Hematopoietic multipotent progenitor cell treated with erythropoietin and hydrocortisone succinate and interleukin-3 and kit ligand, for 17 days (in vitro differentiated cells): ENCODE measurements around the gene ZGLP1.
"Not testable (repeated sequence)": the region's sequence is repeated elsewhere in the genome, so short reads cannot be mapped to it uniquely, and the experiment has no call there.

Experiments
- DNase-seq: peaks from one replicate; pipeline ENCODE4 v3.0.0-alpha.2; 2015; ENCODE audit warnings: low spot score

Gene ZGLP1

DNA sequence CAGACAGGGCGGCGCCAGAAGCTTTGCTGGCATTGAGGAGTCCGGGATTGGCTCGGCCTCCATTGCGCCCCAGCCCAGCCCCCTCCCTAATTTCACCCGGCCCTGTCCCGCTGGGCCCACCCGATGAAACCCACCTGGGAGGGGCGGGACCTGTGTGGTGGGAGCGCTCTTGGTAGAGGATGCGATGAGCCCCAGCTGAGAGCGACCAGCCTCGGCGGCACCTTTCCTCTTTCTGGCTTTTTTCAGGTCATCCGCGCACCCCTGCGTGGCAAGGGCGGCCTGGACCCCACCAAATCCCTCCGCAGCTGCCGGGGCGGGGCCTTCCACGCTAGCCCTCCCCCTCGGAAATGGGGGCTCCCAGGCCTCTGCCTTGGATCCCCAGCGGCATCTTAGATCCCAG is at the start of gene ZGLP1:
ZGLP1 (minus strand) TSS at position 393 of the 400 bp plus-strand sequence.
- no peak for DNase-seq

DNA sequence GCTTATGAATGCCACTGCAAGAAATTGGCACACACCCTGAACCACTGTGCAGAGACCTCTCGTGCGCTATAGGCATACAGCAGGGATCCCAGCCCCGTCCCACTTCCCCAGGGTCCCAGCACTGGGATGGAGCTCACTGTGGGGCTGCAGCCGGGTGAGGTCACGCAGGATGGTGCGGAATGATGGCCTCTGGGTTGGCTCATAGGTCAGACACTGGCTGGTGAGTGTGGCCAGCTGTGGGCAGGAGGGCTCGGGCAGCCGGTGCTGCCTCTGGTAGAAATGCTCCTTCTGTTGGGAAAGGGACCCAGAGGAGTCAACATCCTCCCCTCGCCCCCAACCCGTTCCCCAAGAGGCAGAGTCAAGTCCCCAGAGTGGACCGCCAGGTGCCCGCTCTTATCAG is 46.8 kb upstream of the ZGLP1 start:
- no peak for DNase-seq

DNA sequence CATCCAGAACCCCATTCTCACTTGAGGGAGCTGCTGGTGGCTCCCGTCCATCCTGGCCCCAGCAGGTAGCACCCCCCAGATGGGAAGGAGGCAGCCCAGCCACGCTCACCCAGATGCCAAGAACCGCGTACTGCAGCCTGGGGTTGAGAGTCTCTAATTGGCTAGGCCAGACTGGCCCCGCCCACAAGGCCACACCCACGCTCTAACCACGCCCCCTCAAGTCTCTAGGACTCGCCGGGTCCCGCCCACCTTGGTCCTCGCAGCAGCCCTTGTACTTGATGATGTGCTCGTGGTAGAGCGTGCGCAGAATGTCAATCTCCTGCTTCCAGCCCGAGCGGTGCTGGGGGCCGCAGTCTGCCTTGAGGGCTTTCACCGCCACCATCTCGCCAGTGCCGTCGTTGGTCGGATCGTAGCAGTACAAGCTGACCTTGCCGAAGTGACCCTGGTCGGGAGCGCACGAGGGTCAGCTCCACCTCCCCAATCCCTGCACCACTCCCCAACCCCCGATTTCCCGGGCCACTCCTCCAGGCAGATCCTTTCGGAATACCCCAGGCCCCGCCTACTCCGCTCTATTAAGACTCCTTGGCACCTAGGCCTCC is 44.3 kb upstream of the ZGLP1 start:
- peak; percentile 33 for DNase-seq

DNA sequence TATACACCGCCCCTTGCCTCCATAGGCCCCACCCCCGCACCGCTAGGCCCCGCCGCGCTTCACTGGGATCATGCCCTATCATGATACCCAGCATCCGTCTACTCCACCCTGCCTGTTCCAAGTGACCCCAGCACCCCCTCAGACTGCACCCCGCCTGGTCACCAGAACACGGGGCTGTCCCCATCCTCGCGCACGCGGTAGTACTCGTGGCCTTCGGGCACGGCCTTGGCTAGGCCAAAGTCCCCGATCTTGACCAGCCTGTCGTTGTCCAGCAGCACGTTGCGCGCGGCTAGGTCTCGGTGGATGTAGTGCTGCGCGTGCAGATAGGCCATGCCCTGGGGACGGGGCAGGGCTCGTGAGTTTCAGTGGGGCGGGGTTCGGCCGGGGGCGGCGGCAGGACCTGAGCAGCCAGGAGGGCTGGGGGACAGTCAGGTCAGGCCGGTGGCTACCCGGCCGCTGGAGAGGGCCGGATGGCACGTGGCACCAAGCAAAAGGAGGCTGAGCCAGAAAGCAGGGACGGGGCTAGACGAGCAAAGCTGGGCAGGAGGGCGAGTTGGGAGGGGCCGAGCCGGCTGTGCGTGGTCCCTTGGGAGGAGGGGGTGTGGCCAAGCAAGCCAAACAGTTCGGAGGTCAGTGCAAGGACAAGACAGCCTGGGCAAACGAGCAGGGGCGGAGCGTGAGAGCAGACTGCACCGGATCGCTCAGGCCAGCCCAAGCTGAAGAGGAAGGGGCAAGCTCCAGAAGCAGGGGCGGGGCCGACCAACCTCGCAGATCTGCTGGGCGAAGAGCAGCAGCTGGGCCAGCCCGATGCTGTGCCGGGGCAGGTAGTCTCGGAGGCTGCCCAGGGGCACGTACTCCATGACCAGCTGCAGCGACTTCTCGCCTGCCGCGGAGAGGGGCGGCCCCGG is 43.4 kb upstream of the ZGLP1 start:
- DNase-seq: no peak

DNA sequence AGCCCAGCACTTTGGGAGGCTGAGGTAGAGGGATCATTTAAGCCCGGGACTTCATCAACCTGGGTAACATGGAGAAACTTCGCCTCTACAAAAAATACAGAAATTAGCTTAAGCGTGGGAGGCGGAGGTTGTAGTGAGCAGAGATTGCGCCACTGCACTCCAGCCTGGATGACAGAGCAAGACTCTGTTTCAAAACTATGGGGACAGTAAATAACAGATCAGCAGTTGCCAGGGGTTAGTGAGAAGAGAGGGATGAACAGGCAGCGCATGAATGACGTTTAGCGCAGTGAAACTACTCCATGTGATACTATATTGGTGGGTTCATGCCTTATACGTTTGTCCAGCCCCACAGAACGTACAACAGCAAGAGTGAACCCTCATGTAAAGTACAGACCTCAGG is 36.9 kb upstream of the ZGLP1 start:
- no peak for DNase-seq

DNA sequence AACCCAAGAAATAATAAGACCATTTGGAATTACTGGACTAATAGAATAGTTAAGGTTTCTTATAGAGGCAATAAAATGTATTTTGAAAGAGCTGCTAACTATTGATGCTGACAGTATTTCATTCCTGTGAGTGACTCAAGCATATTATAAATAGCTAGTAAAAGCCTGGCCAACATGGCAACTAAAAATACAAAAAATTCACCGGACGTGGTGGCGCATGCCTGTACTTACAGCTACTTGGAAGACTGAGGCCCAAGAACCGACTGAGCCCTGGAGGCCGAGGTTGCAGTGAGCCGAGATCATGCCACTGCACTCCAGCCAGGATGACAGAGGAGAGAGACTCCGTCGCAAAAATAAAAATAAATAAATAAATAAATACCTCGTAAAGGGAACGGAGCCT is 35.2 kb upstream of the ZGLP1 start:
- DNase-seq: no peak

DNA sequence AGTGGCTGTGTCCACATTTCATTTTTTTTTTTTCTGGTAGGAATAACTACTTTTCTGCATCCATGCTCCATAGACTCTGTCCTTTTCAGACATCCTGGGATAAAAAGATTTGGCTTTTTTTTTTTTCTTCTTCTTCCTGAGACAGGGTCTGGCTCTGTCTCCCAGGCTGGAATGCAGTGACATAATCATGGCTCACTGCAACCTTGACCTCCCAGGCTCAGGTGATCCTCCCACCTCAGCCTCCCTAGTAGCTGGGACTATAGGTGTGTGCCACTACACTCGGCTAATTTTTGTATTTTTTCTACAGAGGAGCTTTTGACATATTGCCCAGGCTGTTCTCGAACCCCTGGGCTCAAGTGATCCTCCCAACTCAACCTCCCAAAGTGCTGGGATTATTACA is 33.9 kb upstream of the ZGLP1 start:
- DNase-seq: no peak

DNA sequence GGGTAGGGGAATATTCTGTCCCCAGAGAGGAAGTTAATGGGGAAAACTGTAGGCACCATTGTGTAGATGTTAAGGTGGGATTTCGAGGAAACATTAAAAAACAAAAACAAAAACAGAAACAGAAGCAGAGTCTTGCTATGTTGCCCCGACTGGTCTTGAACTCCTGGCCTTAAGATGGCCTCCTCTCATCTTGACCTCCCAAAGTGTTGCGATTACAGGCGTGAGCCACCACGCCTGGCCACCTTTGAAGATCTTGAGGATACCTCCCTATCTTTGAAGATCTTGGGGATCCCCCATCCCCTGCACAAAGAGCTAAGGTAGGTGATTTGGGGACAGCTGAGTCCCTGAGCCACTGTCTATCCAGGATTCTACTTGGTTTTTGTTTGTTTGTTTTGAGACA is 30.4 kb upstream of the ZGLP1 start:
- DNase-seq: no peak

DNA sequence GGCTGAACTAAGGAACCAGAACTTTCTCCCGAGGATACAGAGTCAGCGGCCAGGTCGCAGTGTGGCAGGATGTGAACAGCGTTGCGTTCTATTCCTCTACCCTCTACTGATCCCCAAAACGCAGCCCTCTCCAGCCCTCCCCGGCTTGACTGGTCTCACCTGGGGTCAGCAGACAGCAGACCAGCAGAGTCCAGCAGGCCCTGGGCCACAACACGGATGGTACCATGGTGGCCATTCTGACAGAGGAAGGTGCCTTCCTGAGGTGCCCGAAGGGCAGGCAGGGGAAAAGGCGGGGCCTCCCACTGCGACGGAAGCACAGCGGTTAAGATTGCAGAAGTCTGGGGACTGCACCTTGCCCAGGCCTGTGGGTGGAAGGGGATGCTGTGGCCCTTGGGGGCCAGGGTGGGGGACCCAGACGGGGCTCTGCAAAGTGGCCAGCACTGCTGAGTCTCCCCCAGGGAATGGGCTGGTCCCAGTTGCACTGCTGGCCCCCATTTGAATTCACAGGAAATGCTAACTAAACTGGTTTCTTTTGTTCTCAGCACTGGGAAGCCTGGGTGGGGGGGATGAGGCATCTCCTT is 29.9 kb upstream of the ZGLP1 start, which contains the start of gene ICAM3:
ICAM3 (minus strand) TSS at position 245 of the 581 bp plus-strand sequence; CDS start at position 235, 10 bp downstream.
- no peak for DNase-seq

DNA sequence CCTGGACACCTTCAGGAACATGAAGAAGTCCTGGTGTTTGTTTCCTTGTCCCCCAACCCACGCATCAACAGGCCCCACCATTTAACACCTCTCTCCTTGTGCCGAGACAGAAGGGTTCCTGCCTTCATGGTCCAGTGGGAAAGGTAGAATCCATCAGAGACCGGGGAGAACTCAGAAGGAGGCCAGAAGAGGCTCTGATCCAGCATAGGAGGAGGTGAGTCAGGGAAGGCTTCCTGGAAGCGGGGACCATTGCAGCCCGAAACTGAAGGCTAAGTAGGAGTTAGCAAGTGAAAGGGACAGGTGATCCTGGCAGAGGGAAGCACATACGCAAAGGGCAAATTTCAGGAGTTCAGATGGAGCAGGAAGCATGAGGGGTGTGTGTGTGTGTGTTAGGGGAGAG is 29.3 kb upstream of the ZGLP1 start:
- DNase-seq: no peak

DNA sequence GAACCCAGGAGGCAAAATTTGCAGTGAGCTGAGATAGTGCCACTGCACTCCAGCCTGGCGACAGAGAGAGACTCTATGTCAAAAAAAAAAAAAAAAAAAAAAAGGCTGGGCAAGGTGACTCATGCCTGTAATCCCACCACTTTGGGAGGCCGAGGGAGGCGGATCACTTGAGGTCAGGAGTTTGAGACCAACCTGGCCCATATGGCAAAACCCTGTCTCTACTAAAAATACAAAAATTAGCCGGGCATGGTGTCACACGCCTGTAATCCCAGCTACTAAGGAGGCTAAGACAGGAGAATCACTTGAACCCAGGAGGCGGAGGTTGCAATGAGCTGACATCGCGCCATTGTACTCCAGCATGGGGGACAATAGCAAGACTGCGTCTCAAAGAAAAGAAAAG is 27.1 kb upstream of the ZGLP1 start:
- not testable (repeated sequence) for DNase-seq

DNA sequence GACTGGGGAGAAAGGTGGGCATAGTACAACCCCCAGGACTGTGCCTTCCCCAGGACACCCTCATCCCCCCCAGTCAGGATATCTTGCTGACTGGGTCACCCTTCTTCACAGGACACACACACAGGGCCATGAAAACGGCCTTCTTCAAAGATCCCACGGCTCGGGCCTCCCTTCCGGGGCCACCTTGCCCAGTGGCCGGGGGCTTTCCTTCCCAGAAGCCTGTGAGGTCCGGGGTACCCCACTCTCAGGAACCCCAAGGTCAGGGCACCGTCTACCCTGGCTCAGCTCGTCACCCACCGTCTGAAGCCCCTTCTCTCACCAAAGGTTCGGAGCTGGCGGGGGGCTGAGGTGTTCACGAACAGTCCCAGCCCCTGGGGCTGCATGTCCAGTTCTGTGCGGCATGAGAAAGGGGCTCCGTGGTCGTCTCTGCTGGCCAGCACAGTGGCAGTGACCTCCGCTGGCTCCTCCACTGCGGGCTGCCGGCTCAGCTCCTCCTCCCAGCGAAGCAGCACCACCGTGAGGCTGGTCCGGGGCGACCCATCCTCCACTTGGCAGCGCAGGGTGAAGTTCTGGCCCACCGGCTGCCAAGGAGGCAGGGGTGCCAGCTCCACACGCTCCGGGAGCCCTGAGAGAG is 25.9 kb upstream of the ZGLP1 start:
- no peak for DNase-seq

DNA sequence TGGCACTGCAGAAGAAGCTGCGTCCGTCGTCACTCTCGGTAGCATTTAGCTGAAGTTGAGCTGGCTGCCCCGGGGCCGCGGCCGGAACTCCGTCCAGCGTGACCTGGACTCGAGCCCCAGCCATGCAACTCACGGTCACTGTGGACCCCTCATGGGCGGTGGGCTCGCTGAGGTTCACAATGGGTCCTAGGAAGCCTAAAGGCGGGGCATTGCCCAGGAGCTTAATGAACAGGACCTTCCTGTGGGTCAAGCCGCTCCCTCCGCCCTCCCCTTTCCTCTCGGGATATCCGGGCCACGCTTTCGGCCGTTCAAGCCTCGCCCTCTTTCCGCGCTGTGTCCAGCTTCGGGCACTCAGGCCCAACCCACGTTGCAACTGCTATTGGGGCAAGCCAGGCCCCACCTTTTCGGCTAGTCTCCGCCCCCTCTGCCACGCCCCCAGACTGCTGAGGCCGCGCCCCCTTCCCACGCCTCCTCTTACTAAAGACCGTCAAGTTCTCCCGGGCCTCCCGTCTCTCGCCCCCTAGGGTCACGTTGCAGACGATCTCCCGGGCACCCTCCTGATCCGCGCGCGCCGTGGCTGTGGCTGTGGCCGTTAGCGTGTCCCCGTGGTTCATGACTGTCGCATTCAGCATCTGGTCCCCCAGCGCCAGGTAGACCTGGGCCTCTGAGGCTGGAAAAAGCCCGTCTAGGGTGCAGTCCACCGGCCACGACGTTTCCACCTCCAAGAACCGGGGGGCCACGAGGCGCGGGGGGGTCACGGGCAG is 25.2 kb upstream of the ZGLP1 start:
- peak; percentile 24 for DNase-seq

DNA sequence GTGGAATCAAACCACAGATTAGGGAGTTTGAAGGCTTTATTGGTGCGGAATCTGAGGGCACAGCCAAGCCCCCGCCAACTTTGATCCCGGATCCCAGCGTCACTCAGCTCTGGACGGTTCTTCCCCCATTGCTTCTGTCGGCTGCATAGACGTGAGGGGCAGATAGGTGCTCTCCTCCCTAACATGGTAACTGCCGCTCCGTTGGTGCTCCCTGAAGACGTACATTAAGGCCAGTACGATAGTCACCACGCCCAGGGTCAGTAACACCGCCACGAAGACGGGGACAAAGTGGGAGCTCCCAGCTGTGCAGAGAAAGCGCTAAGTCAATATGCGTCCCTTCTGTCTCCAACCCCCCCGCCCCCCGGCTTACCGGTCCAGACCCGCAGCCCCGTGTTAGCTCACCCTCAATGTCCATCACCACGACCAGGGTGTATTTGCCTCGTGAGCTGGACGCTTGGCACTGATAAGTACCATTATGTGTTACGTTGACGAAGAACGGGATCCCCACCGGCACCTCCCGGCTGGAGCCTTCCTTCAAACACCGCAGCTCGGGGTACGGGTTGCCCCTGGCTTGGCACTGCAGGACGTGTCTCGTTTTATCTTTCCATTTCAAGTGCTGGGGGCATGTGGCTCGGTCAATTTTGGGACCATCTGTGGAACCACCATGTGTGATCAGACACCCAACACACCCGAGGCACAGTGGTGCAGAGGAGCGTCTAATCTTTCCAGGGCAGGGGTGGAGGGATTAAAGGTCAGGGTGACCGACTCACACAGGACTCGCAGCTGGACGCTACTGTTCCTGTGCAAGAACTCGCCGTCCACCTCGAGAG is 24.4 kb upstream of the ZGLP1 start:
- DNase-seq: no peak

DNA sequence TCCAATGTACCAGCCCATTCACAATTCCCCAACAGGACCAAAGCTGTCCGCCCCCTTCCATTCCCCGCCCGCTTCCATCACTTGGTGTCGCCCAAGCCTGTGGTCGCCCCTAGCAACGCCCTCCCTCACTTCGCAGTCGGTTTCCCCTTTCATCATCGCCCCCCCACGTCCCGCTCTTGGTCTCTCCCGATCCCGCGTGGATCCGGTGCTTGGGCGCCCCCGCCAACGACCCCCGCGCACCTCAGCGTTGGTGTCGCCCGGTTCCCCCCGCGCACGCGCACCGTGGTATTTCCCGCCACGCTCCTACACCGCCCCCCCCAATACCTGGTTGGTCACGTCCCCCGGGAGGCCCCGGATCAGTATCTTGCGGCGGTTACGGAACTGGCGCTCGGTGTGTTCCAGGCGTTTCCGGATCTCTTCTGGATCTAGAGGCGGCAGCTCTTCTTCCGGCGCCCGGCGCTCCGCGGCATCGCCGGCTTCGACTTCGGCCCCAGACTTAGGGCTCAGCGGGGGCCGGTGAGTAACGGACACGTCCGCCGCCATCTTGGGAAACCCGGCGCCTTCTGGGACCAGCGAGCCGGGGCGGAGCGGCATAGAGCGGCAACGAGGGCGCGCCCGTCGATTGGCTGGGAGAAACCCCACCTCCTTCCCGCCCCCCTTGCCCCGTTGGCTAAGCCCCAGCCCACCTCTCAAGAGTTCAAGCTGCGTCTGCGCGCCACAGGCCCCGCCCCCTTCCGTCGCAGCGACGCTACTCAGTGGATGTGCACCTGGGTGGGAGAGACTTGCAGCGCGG is 23.5 kb upstream of the ZGLP1 start, which contains the start of gene RAVER1:
RAVER1 (minus strand) TSS at position 565 of the 793 bp plus-strand sequence; CDS start at position 543, 22 bp downstream.
- peak; percentile 96 for DNase-seq

DNA sequence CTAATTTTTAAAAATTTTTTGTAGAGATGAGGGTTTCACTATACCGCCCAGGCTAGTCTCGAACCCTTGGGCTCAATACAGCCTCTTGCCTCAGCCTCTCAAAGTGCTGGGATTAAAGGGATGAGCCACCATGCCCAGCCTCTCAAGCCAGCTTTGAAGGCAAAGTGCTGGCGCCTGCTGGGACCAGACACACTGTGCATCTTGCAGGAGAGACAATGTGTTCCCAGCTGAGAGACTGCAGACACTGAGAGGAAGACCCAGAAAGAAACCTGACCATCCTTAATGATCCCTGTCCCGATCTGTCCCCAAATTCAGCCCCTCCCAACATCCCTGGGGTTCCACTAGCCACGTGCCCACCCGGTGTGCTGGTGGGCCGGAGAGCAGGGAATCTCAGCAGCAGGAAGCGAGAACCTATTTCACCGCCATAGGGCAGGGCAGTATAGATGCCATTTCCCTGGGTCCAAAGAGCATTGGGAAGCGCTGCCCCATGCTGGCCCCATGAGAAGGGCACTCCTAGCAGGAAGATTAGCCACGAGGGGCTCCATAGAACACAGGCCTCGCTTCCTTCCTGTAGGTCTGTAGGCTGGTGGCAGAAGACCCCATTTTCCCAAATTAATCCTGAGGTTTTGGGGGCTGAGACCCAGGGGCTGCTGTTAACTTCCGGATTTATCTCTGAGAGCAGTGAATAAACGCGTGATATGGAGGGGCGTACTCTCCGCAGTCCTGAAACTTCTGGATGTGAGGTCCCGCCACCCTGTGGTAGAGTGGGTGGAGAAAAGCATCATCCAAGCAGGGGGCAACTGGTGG is 22.7 kb upstream of the ZGLP1 start:
- DNase-seq: no peak

DNA sequence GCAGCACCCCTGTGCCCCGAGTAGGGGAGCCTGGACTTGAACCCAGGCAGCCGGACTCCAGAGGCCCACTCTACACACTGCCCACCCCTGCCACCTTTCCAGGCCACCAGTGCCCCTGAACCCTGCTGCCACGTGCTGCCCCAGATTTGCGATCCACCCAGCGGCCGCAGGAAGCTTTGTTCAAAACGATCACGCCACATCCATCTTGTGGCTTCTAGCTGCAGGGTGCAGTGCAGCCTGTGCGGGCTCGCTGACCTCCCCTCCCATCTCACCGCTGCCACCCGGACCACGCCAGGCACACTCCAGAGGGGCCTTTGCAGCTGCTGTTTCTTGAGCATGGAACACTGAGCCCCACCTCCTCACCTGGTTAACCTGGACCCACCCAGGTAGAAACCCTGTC is 19.9 kb upstream of the ZGLP1 start:
- no peak for DNase-seq

DNA sequence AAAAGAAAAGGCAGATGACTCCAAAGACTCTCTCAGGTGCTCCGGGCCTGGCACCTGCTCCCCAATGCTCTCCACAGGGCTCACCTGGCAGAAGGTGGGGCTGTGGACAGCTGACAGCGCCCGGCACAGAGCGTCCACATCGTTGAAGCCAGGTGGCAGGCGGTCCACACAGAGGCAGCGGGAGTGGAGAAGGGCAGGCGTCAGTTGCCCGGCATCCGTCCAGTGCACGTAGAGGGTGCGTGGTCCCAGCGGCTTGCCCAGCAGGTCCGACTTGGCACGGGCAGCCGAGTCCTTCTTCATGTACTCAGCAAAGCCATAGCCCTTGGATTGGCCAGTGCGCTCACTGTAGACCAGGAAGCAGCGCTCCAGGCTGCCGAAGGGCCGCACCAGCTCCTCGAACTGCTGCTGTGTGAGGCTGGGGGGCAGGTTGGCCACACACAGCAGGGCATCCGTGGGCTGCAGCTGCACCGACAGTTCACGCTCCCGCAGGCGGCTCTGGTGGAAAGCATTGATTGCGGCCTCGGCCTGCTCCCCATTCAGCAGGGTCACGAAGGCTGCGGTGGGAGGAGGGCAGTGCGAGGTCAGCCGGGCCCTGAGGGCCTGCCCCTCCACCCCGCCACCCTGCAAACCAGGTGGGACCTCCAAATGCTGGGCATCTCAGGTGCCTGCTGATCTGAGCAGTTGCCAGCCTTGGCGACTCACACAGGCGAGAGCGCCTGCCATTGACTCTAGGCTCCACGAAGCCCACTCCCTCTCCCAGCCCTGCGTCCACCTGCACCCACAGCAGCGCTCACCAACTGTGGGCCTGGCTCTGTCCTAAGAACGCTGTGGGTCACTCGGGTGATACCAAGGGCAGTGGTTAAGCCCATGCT is 19.2 kb upstream of the ZGLP1 start:
- no peak for DNase-seq
